GM23248 (cell line): Measurements from ENCODE around the gene TSPAN12. TPM values are rescaled to one million over a fixed set of nuclear protein-coding genes. Genes with fewer than 3 reads are reported as not detected.

ENCODE experiments used
- DNase-seq: peaks from one replicate; pipeline ENCODE4 v3.0.0-alpha.2; 2015
- H2AFZ ChIP-seq: fragments of 200-600 bp; sonication (generic); 2 replicates; pipeline ENCODE4 v1.6.1; 2016; ENCODE audit warnings: antibody characterized with exemption
- H3F3A ChIP-seq: fragments of 200-600 bp; sonication (generic); 2 replicates; pipeline ENCODE4 v1.6.1; 2016; ENCODE audit warnings: mild to moderate bottlenecking, antibody characterized with exemption, mixed run types; ENCODE audit not compliant: insufficient read depth
- H3K27ac ChIP-seq: fragments of 200-600 bp; sonication (generic); 2 replicates; pipeline ENCODE4 v1.5.1; 2016; ENCODE audit warnings: mild to moderate bottlenecking
- H3K27me3 ChIP-seq: fragments of 200-600 bp; sonication (generic); replicated peaks from 2 replicates; pipeline ENCODE4 v1.6.1; 2016; ENCODE audit warnings: mild to moderate bottlenecking; ENCODE audit not compliant: insufficient read depth
- H3K36me3 ChIP-seq: fragments of 200-600 bp; sonication (generic); 2 replicates; pipeline ENCODE4 v1.6.1; 2016; ENCODE audit warnings: low read depth, mild to moderate bottlenecking
- H3K4me1 ChIP-seq: fragments of 200-600 bp; sonication (generic); 2 replicates; pipeline ENCODE4 v1.6.1; 2016; ENCODE audit warnings: mild to moderate bottlenecking; ENCODE audit not compliant: insufficient read depth
- H3K4me2 ChIP-seq: fragments of 200-600 bp; sonication (generic); one replicate; pipeline ENCODE4 v1.6.1; 2016; ENCODE audit warnings: mild to moderate bottlenecking; ENCODE audit not compliant: unreplicated experiment
- H3K4me3 ChIP-seq: fragments of 200-600 bp; sonication (generic); 2 replicates; pipeline ENCODE4 v1.5.1; 2016; ENCODE audit warnings: mild to moderate bottlenecking
- H3K79me2 ChIP-seq: fragments of 200-600 bp; sonication (generic); 2 replicates; pipeline ENCODE4 v1.6.1; 2016; ENCODE audit warnings: mild to moderate bottlenecking; ENCODE audit not compliant: insufficient read depth
- H3K9ac ChIP-seq: fragments of 200-600 bp; sonication (generic); 2 replicates; pipeline ENCODE4 v1.6.1; 2016; ENCODE audit warnings: mild to moderate bottlenecking
- H3K9me2 ChIP-seq: fragments of 200-600 bp; sonication (generic); 2 replicates; pipeline ENCODE4 v1.6.1; 2016; ENCODE audit warnings: mixed run types, mild to moderate bottlenecking, moderate library complexity; ENCODE audit not compliant: insufficient read depth
- H3K9me3 ChIP-seq: fragments of 200-600 bp; sonication (generic); one replicate; pipeline ENCODE4 v1.6.1; 2017; ENCODE audit warnings: low read depth
- H4K20me1 ChIP-seq: fragments of 200-600 bp; sonication (generic); 2 replicates; pipeline ENCODE4 v1.6.0; 2016; ENCODE audit not compliant: insufficient read depth
- EZH2 ChIP-seq: fragments of 200-600 bp; sonication (generic); IDR thresholded peaks from 2 replicates; pipeline ENCODE4 v1.6.1; 2018; ENCODE audit warnings: antibody characterized with exemption, mild to moderate bottlenecking; ENCODE audit not compliant: insufficient read depth, poor library complexity, severe bottlenecking
- EZH2phosphoT487 ChIP-seq: fragments of 200-600 bp; sonication (generic); IDR thresholded peaks from 2 replicates; pipeline ENCODE4 v1.6.1; 2018; ENCODE audit warnings: antibody characterized with exemption, moderate library complexity, mild to moderate bottlenecking, low read depth; ENCODE audit not compliant: insufficient read depth
- WGBS, 2 experiments: methylation state at CpG; one replicate each; pipeline ENCODE4 v1.1.6; 2015 to 2017; ENCODE audit warnings: low lambda C conversion rate in 2 of 2, low coverage in 1 of 2; ENCODE audit errors: missing lambda C conversion rate in 2 of 2; 5-methylcytosine and 5-hydroxymethylcytosine counted together
- in situ Hi-C: fragments of 300-500 bp; cut with MboI; formaldehyde crosslinking; loops from 2 replicates; pipeline ENCODE4 v1.15.0; 2020
- polyA plus RNA-seq: library from polyadenylated mRNA; unstranded; fragments of >200 nt; fragmentation: Nextera tagmentation; extraction: Ambion mirVana; gene quantifications from 2 replicates; pipeline ENCODE4 v1.2.1, GENCODE V29; 2016
- total RNA-seq: library from RNA; depleted of rRNA; stranded (reverse); fragments of >200 nt; shearing (Covaris generic); gene quantifications from 2 replicates; pipeline ENCODE4 v1.2.3, GENCODE V29; 2014

TSPAN12 gene
- total and polyA plus RNA-seq, 2 experiments from 2014 or later, result under 0.01 to 0.70 TPM

DNA sequence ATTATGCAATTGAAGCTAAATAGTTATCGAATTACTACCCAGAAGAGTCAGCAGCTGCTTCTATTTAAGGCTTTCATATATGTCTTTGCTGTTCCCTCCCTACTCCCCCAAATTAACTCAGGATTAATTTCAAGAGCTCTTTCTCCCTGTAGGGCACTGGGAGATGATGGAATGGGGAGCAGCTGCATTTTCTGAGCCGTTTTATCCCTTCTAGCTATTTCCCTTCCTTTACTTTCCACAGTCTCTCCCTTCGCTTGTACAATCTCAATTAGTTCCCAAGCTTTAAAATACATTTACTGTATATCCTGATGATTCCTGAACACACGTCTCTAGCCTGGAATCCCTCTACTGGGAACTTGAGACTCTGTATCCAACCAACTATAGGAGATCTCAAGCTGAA is 19.8 kb upstream of the TSPAN12 start:
- no peak for TF ChIP-seq EZH2
- no peak for TF ChIP-seq EZH2phosphoT487
- in situ Hi-C loops, result no loop called here
- H3K36me3 ChIP-seq, result no peaks in the 10 kb centered on the region
- H3K79me2 ChIP-seq, result no peaks in the 10 kb centered on the region
- no peak overlapping the region for H3K27ac ChIP-seq
- DNase-seq, result peak; percentile 30
- no peaks in the 10 kb centered on the region for H3K9me3 ChIP-seq
- H3K9ac ChIP-seq, result no peak overlapping the region
- peaks cover 10% of the 10 kb centered on the region for H3K27me3 ChIP-seq
- H4K20me1 ChIP-seq, result no peaks in the 10 kb centered on the region
- no peaks in the 10 kb centered on the region for H3F3A ChIP-seq
- H3K4me2 ChIP-seq, result no peak overlapping the region
- no peaks in the 10 kb centered on the region for H3K4me1 ChIP-seq
- no peak overlapping the region for H3K4me3 ChIP-seq
- no peaks in the 10 kb centered on the region for H3K9me2 ChIP-seq
- H2AFZ ChIP-seq, result no peak overlapping the region
- WGBS, 2 experiments, result 20 to 28% methylated on average over 4 of the region's 4 CpGs

DNA sequence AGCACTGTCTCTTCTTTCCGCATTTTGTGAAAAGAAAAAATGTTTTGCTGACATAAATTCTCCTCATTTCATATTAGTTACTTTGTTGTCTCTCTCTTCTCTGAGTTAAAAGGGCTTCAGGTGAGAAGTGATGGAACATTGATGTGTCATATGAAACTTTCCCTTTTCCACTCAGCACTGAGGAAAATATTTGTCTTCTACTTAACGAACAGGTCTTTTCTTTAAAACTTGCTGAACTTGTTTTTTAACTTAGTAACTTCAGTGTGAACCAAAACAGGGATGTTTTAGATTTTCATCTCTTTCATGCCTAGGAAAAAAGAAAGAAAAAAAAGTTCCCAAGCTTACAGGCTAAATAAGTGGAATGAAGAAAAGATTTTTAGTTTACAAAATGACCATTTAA is 19.0 kb upstream of the TSPAN12 start:
- TF ChIP-seq EZH2, result no peak
- TF ChIP-seq EZH2phosphoT487, result no peak
- H3K27ac ChIP-seq, result no peak overlapping the region
- no peaks in the 10 kb centered on the region for H3K9me3 ChIP-seq
- H3K79me2 ChIP-seq, result no peaks in the 10 kb centered on the region
- H3K4me2 ChIP-seq, result no peak overlapping the region
- no peak for DNase-seq
- no peak overlapping the region for H3K4me3 ChIP-seq
- in situ Hi-C loops, result no loop called here
- 61 to 75% methylated on average over 2 of the region's 2 CpGs for WGBS, 2 experiments
- no peaks in the 10 kb centered on the region for H3F3A ChIP-seq
- H3K27me3 ChIP-seq, result peaks cover 10% of the 10 kb centered on the region
- no peaks in the 10 kb centered on the region for H3K9me2 ChIP-seq
- H4K20me1 ChIP-seq, result no peaks in the 10 kb centered on the region
- no peak overlapping the region for H3K9ac ChIP-seq
- no peak overlapping the region for H2AFZ ChIP-seq
- H3K4me1 ChIP-seq, result no peaks in the 10 kb centered on the region
- no peaks in the 10 kb centered on the region for H3K36me3 ChIP-seq

DNA sequence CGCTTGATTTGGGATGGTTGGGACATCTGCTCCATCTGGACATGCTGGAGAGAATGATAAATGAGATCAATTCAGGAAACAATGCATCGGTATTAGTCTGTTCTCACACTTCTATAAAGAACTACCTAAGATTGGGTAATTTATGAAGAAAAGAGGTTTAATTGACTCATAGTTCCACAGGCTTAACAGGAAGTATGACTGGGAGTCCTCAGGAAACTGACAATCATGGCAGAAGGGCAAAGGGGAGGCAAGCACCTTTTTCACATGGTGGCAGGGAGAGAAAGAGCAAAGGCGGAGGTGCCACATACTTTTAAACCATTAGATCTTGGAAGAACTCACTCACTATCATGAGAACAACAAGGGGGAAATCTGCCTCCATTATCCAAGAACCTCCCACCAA is 16.8 kb upstream of the TSPAN12 start:
- H2AFZ ChIP-seq, result no peak overlapping the region
- in situ Hi-C loops, result no loop called here
- H4K20me1 ChIP-seq, result no peaks in the 10 kb centered on the region
- WGBS, 2 experiments, result 34 to 40% methylated on average over 3 of the region's 3 CpGs
- H3K9ac ChIP-seq, result no peak overlapping the region
- H3K9me2 ChIP-seq, result no peaks in the 10 kb centered on the region
- no peak for TF ChIP-seq EZH2phosphoT487
- TF ChIP-seq EZH2, result no peak
- no peak overlapping the region for H3K4me3 ChIP-seq
- no peaks in the 10 kb centered on the region for H3K4me1 ChIP-seq
- H3K36me3 ChIP-seq, result no peaks in the 10 kb centered on the region
- no peaks in the 10 kb centered on the region for H3F3A ChIP-seq
- H3K27me3 ChIP-seq, result peaks cover 7% of the 10 kb centered on the region
- no peak overlapping the region for H3K27ac ChIP-seq
- no peaks in the 10 kb centered on the region for H3K9me3 ChIP-seq
- H3K4me2 ChIP-seq, result no peak overlapping the region
- no peaks in the 10 kb centered on the region for H3K79me2 ChIP-seq
- no peak for DNase-seq

DNA sequence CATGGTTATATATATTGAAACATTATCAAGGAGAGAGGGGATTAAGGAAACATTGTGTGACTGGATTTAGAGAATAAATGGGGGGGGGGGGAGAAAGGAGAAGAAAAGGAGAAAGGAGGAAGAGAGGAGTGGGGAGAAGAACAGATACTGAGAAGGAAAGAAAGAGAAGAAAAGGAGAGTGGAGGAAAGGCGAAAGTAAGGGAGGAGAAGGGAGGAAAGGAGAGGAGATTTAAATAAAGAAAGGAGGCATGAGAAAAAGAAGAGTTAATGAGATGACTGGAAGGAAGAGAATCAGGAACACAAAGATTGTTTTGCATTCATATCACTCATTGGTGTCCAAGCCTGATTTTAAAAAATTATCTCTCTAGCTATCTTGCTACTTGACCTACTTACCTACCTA is 16.1 kb upstream of the TSPAN12 start:
- WGBS, 2 experiments, result 33 to 50% methylated on average over 1 of the region's 1 CpG
- Histone ChIP-seq H3K36me3 (no peaks in the 10 kb centered on the region), H3K4me3 (no peak overlapping the region), H3K27me3 (peaks cover 5% of the 10 kb centered on the region), H3F3A (no peaks in the 10 kb centered on the region), H3K4me1 (no peaks in the 10 kb centered on the region), H3K9ac (no peak overlapping the region), H3K9me3 (no peaks in the 10 kb centered on the region), H3K4me2 (no peak overlapping the region), H4K20me1 (no peaks in the 10 kb centered on the region), H3K27ac (no peak overlapping the region), H3K9me2 (no peaks in the 10 kb centered on the region), H2AFZ (no peak overlapping the region), H3K79me2 (no peaks in the 10 kb centered on the region)
- in situ Hi-C loops, result no loop called here
- DNase-seq, result no peak
- TF ChIP-seq EZH2phosphoT487 (no peak), EZH2 (no peak)

DNA sequence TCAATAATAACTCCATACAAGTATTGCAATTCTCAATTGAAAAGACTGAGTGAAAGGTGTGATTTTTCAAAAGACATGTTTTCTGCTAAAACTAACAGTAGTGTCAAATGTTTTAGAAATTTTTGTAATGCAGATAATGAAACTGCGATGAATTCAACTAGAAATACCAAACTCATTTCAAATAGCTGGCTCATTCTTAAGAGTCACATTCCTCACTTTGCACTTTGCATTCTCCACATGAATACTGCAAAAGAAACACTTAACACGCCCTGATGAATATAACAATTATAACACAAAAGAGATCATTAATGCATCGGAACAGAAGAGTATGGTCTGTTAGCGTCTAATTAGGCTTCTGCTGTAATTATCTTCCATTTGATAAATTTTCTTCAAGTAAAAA is 15.5 kb upstream of the TSPAN12 start:
- Histone ChIP-seq H3K9me2 (no peaks in the 10 kb centered on the region), H3K9ac (no peak overlapping the region), H3F3A (no peaks in the 10 kb centered on the region), H3K27me3 (peaks cover 5% of the 10 kb centered on the region), H4K20me1 (no peaks in the 10 kb centered on the region), H2AFZ (no peak overlapping the region), H3K4me2 (no peak overlapping the region), H3K4me1 (no peaks in the 10 kb centered on the region), H3K36me3 (no peaks in the 10 kb centered on the region), H3K79me2 (no peaks in the 10 kb centered on the region), H3K27ac (no peak overlapping the region), H3K9me3 (no peaks in the 10 kb centered on the region), H3K4me3 (no peak overlapping the region)
- in situ Hi-C loops, result no loop called here
- WGBS, 2 experiments, result 56 to 57% methylated on average over 4 of the region's 4 CpGs
- no peak for TF ChIP-seq EZH2
- DNase-seq, result no peak
